Measurements from ENCODE around the gene TTC12.

Gene TTC12

GRCh38 chr11:113407163-113407562 is 92.8 kb downstream of the TTC12 start:
- Mint-ChIP-seq H3K36me3 (ENCODE audit: low read depth) (no peaks in the 10 kb centered on the region), H3K4me3 (no peak overlapping the region), H3K27ac (no peak overlapping the region), H3K9me3 (no peaks in the 10 kb centered on the region), H3K4me1 (ENCODE audit: low read depth) (no peaks in the 10 kb centered on the region), H3K27me3 (no peaks in the 10 kb centered on the region)

GRCh38 chr11:113408206-113408605 is 93.8 kb downstream of the TTC12 start:
- no peaks in the 10 kb centered on the region for H3K4me1 Mint-ChIP-seq (ENCODE audit: low read depth)
- no peak overlapping the region for H3K27ac Mint-ChIP-seq
- no peak overlapping the region for H3K4me3 Mint-ChIP-seq
- no peaks in the 10 kb centered on the region for H3K9me3 Mint-ChIP-seq
- no peaks in the 10 kb centered on the region for H3K36me3 Mint-ChIP-seq (ENCODE audit: low read depth)
- H3K27me3 Mint-ChIP-seq: no peaks in the 10 kb centered on the region

GRCh38 chr11:113408887-113409286 is 94.5 kb downstream of the TTC12 start:
- H3K27ac Mint-ChIP-seq: no peak overlapping the region
- no peaks in the 10 kb centered on the region for H3K27me3 Mint-ChIP-seq
- no peaks in the 10 kb centered on the region for H3K9me3 Mint-ChIP-seq
- H3K4me3 Mint-ChIP-seq: no peak overlapping the region
- H3K4me1 Mint-ChIP-seq (ENCODE audit: low read depth): no peaks in the 10 kb centered on the region
- no peaks in the 10 kb centered on the region for H3K36me3 Mint-ChIP-seq (ENCODE audit: low read depth)

GRCh38 chr11:113409526-113409925 is 95.1 kb downstream of the TTC12 start:
- H3K36me3 Mint-ChIP-seq (ENCODE audit: low read depth): no peaks in the 10 kb centered on the region
- no peaks in the 10 kb centered on the region for H3K27me3 Mint-ChIP-seq
- no peaks in the 10 kb centered on the region for H3K9me3 Mint-ChIP-seq
- H3K4me3 Mint-ChIP-seq: no peak overlapping the region
- no peak overlapping the region for H3K27ac Mint-ChIP-seq
- no peaks in the 10 kb centered on the region for H3K4me1 Mint-ChIP-seq (ENCODE audit: low read depth)

- H3K27ac Mint-ChIP-seq: no peak overlapping the region
- H3K4me1 Mint-ChIP-seq (ENCODE audit: low read depth): no peaks in the 10 kb centered on the region
- H3K4me3 Mint-ChIP-seq: no peak overlapping the region
- no peaks in the 10 kb centered on the region for H3K9me3 Mint-ChIP-seq
- no peaks in the 10 kb centered on the region for H3K27me3 Mint-ChIP-seq
- H3K36me3 Mint-ChIP-seq (ENCODE audit: low read depth): no peaks in the 10 kb centered on the region
Observed at GRCh38 chr11:113410414-113411135, 96.2 kb downstream of the TTC12 start.

GRCh38 chr11:113411536-113411935 is 97.2 kb downstream of the TTC12 start:
- Mint-ChIP-seq H3K27me3 (no peaks in the 10 kb centered on the region), H3K9me3 (no peaks in the 10 kb centered on the region), H3K36me3 (ENCODE audit: low read depth) (no peaks in the 10 kb centered on the region), H3K27ac (no peak overlapping the region), H3K4me3 (no peak overlapping the region), H3K4me1 (ENCODE audit: low read depth) (no peaks in the 10 kb centered on the region)

GRCh38 chr11:113412675-113413074 is 98.3 kb downstream of the TTC12 start:
- Mint-ChIP-seq H3K4me1 (ENCODE audit: low read depth) (no peaks in the 10 kb centered on the region), H3K4me3 (no peak overlapping the region), H3K36me3 (ENCODE audit: low read depth) (no peaks in the 10 kb centered on the region), H3K27ac (no peak overlapping the region), H3K9me3 (no peaks in the 10 kb centered on the region), H3K27me3 (no peaks in the 10 kb centered on the region)

GRCh38 chr11:113415343-113415742 is 101.0 kb downstream of the TTC12 start:
- Mint-ChIP-seq H3K27me3 (peaks cover 4% of the 10 kb centered on the region), H3K4me1 (ENCODE audit: low read depth) (no peaks in the 10 kb centered on the region), H3K4me3 (no peak overlapping the region), H3K27ac (no peak overlapping the region), H3K9me3 (no peaks in the 10 kb centered on the region), H3K36me3 (ENCODE audit: low read depth) (no peaks in the 10 kb centered on the region)
